ENCODE results near the gene ADAMTS12. TPM values are rescaled to one million over a fixed set of nuclear protein-coding genes. Genes with fewer than 3 reads are reported as not detected.

Gene ADAMTS12
- polyA plus RNA-seq, 3 donors: not detected

- H3K9me3 Mint-ChIP-seq: peaks cover 0 to 8% (median 2%) of the 10 kb centered on the region in 7 donors
- Histone ChIP-seq H2AFZ (ENCODE audit: insufficient read depth, low read depth, low read length, poor library complexity, severe bottlenecking) (no peak overlapping the region), H3K9ac (ENCODE audit: insufficient read depth, low read length, poor library complexity, severe bottlenecking) (no peak overlapping the region), H3K79me2 (ENCODE audit: insufficient read depth, low read length) (no peaks in the 10 kb centered on the region), H3K4me3 (replicated peaks in 1 of 3; ENCODE audit: low read depth in 2 of 3, low read length in 3 of 3) (no peak overlapping the region), H3K27ac (ENCODE audit: low read depth in 1 of 2, low read length in 2 of 2) (no peak overlapping the region), H3K27me3 (ENCODE audit: control insufficient read depth in 2 of 2, insufficient read depth in 2 of 2, low read length in 2 of 2) (no peaks in the 10 kb centered on the region), H3K4me2 (replicated peaks; ENCODE audit: extremely low read depth, low read length, poor library complexity, severe bottlenecking) (no peak overlapping the region), H3K36me3 (replicated peaks in 1 of 2; ENCODE audit: control insufficient read depth in 1 of 2, insufficient read depth in 2 of 2, low read length in 2 of 2) (no peaks in the 10 kb centered on the region), H3K4me1 (ENCODE audit: control insufficient read depth in 1 of 2, insufficient read depth in 2 of 2, low read length in 2 of 2) (peaks cover 5 to 6% of the 10 kb centered on the region in 2 donors), H3K9me3 (replicated peaks in 1 of 2; ENCODE audit: control insufficient read depth in 1 of 2, insufficient read depth in 1 of 2, low read length in 2 of 2) (no peaks in the 10 kb centered on the region), H4K20me1 (ENCODE audit: insufficient read depth, low read length) (no peaks in the 10 kb centered on the region)
- peaks cover 0 to 1% (median 1%) of the 10 kb centered on the region in 3 donors for H3K27me3 Mint-ChIP-seq (ENCODE audit: low read depth in 3 of 3)
- no CpG with 5 or more reads among the region's 1 CpG for WGBS (ENCODE audit: insufficient coverage)
- no peak overlapping the region for H3K27ac Mint-ChIP-seq
- H3K36me3 Mint-ChIP-seq: no peaks in the 10 kb centered on the region
- no peaks in the 10 kb centered on the region for H3K4me1 Mint-ChIP-seq
- no peak for DNase-seq
- no peak for TF ChIP-seq CTCF (IDR thresholded peaks at IDR 0.05)
- no peak overlapping the region for H3K4me3 Mint-ChIP-seq
- intact Hi-C loops (cut with micrococcal nuclease): no loop called here
These were observed 171.6 kb downstream of the ADAMTS12 start for GRCh38 chr5:33720176-33720575.

- H3K9me3 Mint-ChIP-seq: peaks cover 0 to 6% (median 2%) of the 10 kb centered on the region in 7 donors
- Histone ChIP-seq H3K4me1 (ENCODE audit: control insufficient read depth in 1 of 2, insufficient read depth in 2 of 2, low read length in 2 of 2) (peaks cover 5 to 10% of the 10 kb centered on the region in 2 donors), H3K4me2 (replicated peaks; ENCODE audit: extremely low read depth, low read length, poor library complexity, severe bottlenecking) (no peak overlapping the region), H3K4me3 (replicated peaks in 1 of 3; ENCODE audit: low read depth in 2 of 3, low read length in 3 of 3) (no peak overlapping the region), H2AFZ (ENCODE audit: insufficient read depth, low read depth, low read length, poor library complexity, severe bottlenecking) (no peak overlapping the region), H3K27me3 (ENCODE audit: control insufficient read depth in 2 of 2, insufficient read depth in 2 of 2, low read length in 2 of 2) (no peaks in the 10 kb centered on the region), H4K20me1 (ENCODE audit: insufficient read depth, low read length) (no peaks in the 10 kb centered on the region), H3K27ac (ENCODE audit: low read depth in 1 of 2, low read length in 2 of 2) (no peak overlapping the region), H3K36me3 (replicated peaks in 1 of 2; ENCODE audit: control insufficient read depth in 1 of 2, insufficient read depth in 2 of 2, low read length in 2 of 2) (no peaks in the 10 kb centered on the region), H3K9ac (ENCODE audit: insufficient read depth, low read length, poor library complexity, severe bottlenecking) (no peak overlapping the region), H3K9me3 (replicated peaks in 1 of 2; ENCODE audit: control insufficient read depth in 1 of 2, insufficient read depth in 1 of 2, low read length in 2 of 2) (no peaks in the 10 kb centered on the region), H3K79me2 (ENCODE audit: insufficient read depth, low read length) (no peaks in the 10 kb centered on the region)
- WGBS (ENCODE audit: insufficient coverage): no CpG with 5 or more reads among the region's 1 CpG
- DNase-seq: no peak
- H3K27me3 Mint-ChIP-seq (ENCODE audit: low read depth in 3 of 3): no peaks in the 10 kb centered on the region
- TF ChIP-seq CTCF (IDR thresholded peaks at IDR 0.05): no peak
- H3K36me3 Mint-ChIP-seq: no peaks in the 10 kb centered on the region
- H3K4me1 Mint-ChIP-seq: no peaks in the 10 kb centered on the region
- intact Hi-C loops (cut with micrococcal nuclease): no loop called here
- no peak overlapping the region for H3K4me3 Mint-ChIP-seq
- H3K27ac Mint-ChIP-seq: no peak overlapping the region
These were observed 172.0 kb downstream of the ADAMTS12 start for GRCh38 chr5:33719769-33720168.

Measured in CD14-positive monocyte (primary cell).